Endothelial cell of umbilical vein (primary cell): Measurements from ENCODE around the gene LRRC73. TPM values are rescaled to one million over a fixed set of nuclear protein-coding genes. Genes with fewer than 3 reads are reported as not detected.

Experiments used
- BruUV-seq: library from RNA; stranded (reverse); fragments of 400-500 nt; replicated peaks from 2 replicates; lab custom pipeline; 2021; lab: Mats Ljungman, UMichigan
- CTCF ChIA-PET: fragments of 300-600, 350-600 bp; sonication (Branson Sonifier 250); formaldehyde crosslinking; loops from one replicate; lab custom pipeline; 2021; ENCODE audit warnings: antibody characterized with exemption, inconsistent platforms; lab: Charles Lee
- POLR2A ChIA-PET: fragments of 300-600, 350-600 bp; sonication (Branson Sonifier 250); formaldehyde crosslinking; loops from one replicate; lab custom pipeline; 2021; ENCODE audit warnings: antibody characterized with exemption, inconsistent platforms; lab: Charles Lee
- DNase-seq: peaks from one replicate; pipeline ENCODE4 v3.0.0-alpha.2; 2011; ENCODE audit warnings: low read depth, low spot score
- FAIRE-seq: peaks from 2 replicates; lab custom pipeline; 2011; peaks lifted over from hg19 to GRCh38; lab: Jason Lieb, UNC
- H2AFZ ChIP-seq: 2 replicates; pipeline ENCODE4 v1.6.0; 2012; ENCODE audit warnings: low read depth, low read length, control low read depth, inconsistent platforms
- H3K27ac ChIP-seq: 2 replicates; pipeline ENCODE4 v1.5.1; 2011; ENCODE audit warnings: low read depth, mild to moderate bottlenecking, control low read depth, low read length, moderate library complexity; ENCODE audit not compliant: insufficient read depth
- H3K27me3 ChIP-seq, 2 experiments: 2 replicates each; pipeline versions ENCODE4 v1.6.0 to v1.6.1; 2011; ENCODE audit warnings: low read length in 2 of 2, mixed read lengths in 1 of 2; ENCODE audit not compliant: control insufficient read depth in 2 of 2, insufficient read depth in 2 of 2
- H3K36me3 ChIP-seq, 2 experiments: 2 replicates in 1 of 2; 3 replicates in 1 of 2; pipeline ENCODE4 v1.5.1; 2011; ENCODE audit warnings: low read length in 2 of 2, mild to moderate bottlenecking in 1 of 2, moderate library complexity in 1 of 2; ENCODE audit not compliant: control insufficient read depth in 2 of 2, insufficient read depth in 2 of 2; ENCODE audit errors: extremely low read depth in 1 of 2
- H3K4me1 ChIP-seq: 3 replicates; pipeline ENCODE4 v1.5.1; 2011; ENCODE audit warnings: mild to moderate bottlenecking, low read length; ENCODE audit not compliant: control insufficient read depth, insufficient read depth; ENCODE audit errors: extremely low read depth
- H3K4me2 ChIP-seq: 2 replicates; pipeline ENCODE4 v1.6.1; 2011; ENCODE audit warnings: low read length, control low read depth, mixed read lengths; ENCODE audit not compliant: insufficient read depth
- H3K4me3 ChIP-seq, 3 experiments: fragments of 200-600 bp in 1 of 3; sonication (generic), shearing (Covaris generic) in 1 of 3; replicated peaks in 1 of 3; 2 replicates each; pipeline ENCODE4 v1.5.1; 2011 to 2016; ENCODE audit warnings: control low read depth in 3 of 3, low read length in 3 of 3, mild to moderate bottlenecking in 2 of 3, inconsistent platforms in 1 of 3, low read depth in 1 of 3, moderate library complexity in 1 of 3; ENCODE audit not compliant: insufficient read depth in 1 of 3
- H3K79me2 ChIP-seq: 2 replicates; pipeline ENCODE4 v1.6.0; 2012; ENCODE audit warnings: low read length, inconsistent platforms; ENCODE audit not compliant: control insufficient read depth, insufficient read depth
- H3K9ac ChIP-seq: replicated peaks from 2 replicates; pipeline ENCODE3; 2011; ENCODE audit warnings: low read length, control low read depth; ENCODE audit not compliant: insufficient read depth; ENCODE audit errors: extremely low read depth
- H3K9me1 ChIP-seq: replicated peaks from 3 replicates; pipeline ENCODE4 v1.6.0; 2011; ENCODE audit warnings: mild to moderate bottlenecking, low read length; ENCODE audit not compliant: control insufficient read depth, insufficient read depth; ENCODE audit errors: extremely low read depth
- H3K9me3 ChIP-seq: replicated peaks from 2 replicates; pipeline ENCODE4 v1.5.1; 2012; ENCODE audit warnings: low read length, inconsistent platforms; ENCODE audit not compliant: control insufficient read depth, insufficient read depth
- H4K20me1 ChIP-seq: replicated peaks from 2 replicates; pipeline ENCODE3; 2011; ENCODE audit warnings: mild to moderate bottlenecking, low read length; ENCODE audit not compliant: control insufficient read depth, insufficient read depth; ENCODE audit errors: extremely low read depth
- CTCF ChIP-seq, 2 donors: IDR thresholded peaks; 1 replicate in 1 of 2; 2 replicates in 1 of 2; pipeline ENCODE4 v1.5.1; 2011; ENCODE audit warnings: low read length in 2 of 2, mild to moderate bottlenecking in 2 of 2, moderate library complexity in 2 of 2, control low read depth in 1 of 2, inconsistent platforms in 1 of 2, low read depth in 1 of 2; ENCODE audit not compliant: insufficient read depth in 1 of 2; ENCODE audit errors: extremely low read depth in 1 of 2
- EZH2 ChIP-seq: IDR thresholded peaks from 2 replicates; pipeline ENCODE4 v1.6.1; 2012; ENCODE audit warnings: borderline replicate concordance, low read depth, mild to moderate bottlenecking, moderate library complexity, low read length, inconsistent platforms; ENCODE audit not compliant: severe bottlenecking
- FOS ChIP-seq: IDR thresholded peaks from 2 replicates; pipeline ENCODE4 v1.6.1; 2011; ENCODE audit warnings: mild to moderate bottlenecking, low read length, moderate library complexity, borderline replicate concordance; ENCODE audit not compliant: insufficient read depth
- GATA2 ChIP-seq: IDR thresholded peaks from 2 replicates; pipeline ENCODE4 v1.7.0; 2011; ENCODE audit warnings: low read depth, mild to moderate bottlenecking, moderate library complexity, mixed read lengths, low read length; ENCODE audit not compliant: insufficient read length, insufficient read depth
- JUN ChIP-seq: IDR thresholded peaks from 2 replicates; pipeline ENCODE4 v1.6.1; 2011; ENCODE audit warnings: borderline replicate concordance, low read depth; ENCODE audit not compliant: insufficient read length, insufficient read depth
- MAX ChIP-seq: IDR thresholded peaks from 2 replicates; pipeline ENCODE4 v1.6.1; 2011; ENCODE audit not compliant: insufficient read depth, insufficient read length
- MYC ChIP-seq: IDR thresholded peaks from one replicate; pipeline ENCODE4 v1.6.1; 2011; ENCODE audit warnings: mild to moderate bottlenecking, low read depth, low read length
- POLR2A ChIP-seq: IDR thresholded peaks from 2 replicates; pipeline ENCODE4 v1.6.1; 2012; ENCODE audit warnings: low read depth, mild to moderate bottlenecking, control low read depth, low read length
- POLR2AphosphoS5 ChIP-seq: IDR thresholded peaks from 2 replicates; pipeline ENCODE4 v1.6.1; 2012; ENCODE audit warnings: low read depth, mild to moderate bottlenecking, control low read depth, low read length, moderate library complexity; ENCODE audit not compliant: insufficient read depth
- dilution Hi-C: fragments of 300-500 bp; cut with MboI; formaldehyde crosslinking; loops from one replicate; pipeline ENCODE4 v1.15.0; 2019; ENCODE audit warnings: low sequenced_read_pairs; ENCODE audit not compliant: extremely low pct_ligation_motif_present
- intact Hi-C: fragments of 100-400 bp; cut with micrococcal nuclease; formaldehyde crosslinking; loops from one replicate; pipeline ENCODE4 v1.10.0; 2022
- polyA plus RNA-seq, 4 experiments: library from polyadenylated mRNA; depleted of rRNA in 3 of 4; stranded (reverse) in 3 of 4; unstranded in 1 of 4; fragments of >200 nt; gene quantifications; 2 replicates each; pipeline versions ENCODE4 v1.2.1 to v1.2.3, GENCODE V29; 2011 to 2012; ENCODE audit warnings: missing spikeins in 1 of 4
- total RNA-seq: library from RNA; stranded (reverse); gene quantifications from 2 replicates; pipeline ENCODE4 v1.2.3, GENCODE V29; 2021

Gene LRRC73
- total and polyA plus RNA-seq, 2 donors (not counting 3 experiments of a cell fraction or from before 2014, with no cell fraction given), result 0.11 to 0.58 TPM

- no peaks in the 10 kb centered on the region for H3K9me1 ChIP-seq
- dilution Hi-C loops, result no loop called here
- ChIA-PET POLR2A (no interaction called here), CTCF (interaction anchor here (0.7 to 1.5 kb wide), 4 partner anchors 13 to 35 kb away, joined by 3 to 8 read pairs (median 4); no protein-coding TSS in a partner anchor)
- no peaks in the 10 kb centered on the region for H3K79me2 ChIP-seq
- no peaks in the 10 kb centered on the region for H3K9me3 ChIP-seq
- no peaks in the 10 kb centered on the region for H3K4me1 ChIP-seq
- no peak overlapping the region for H2AFZ ChIP-seq
- H3K9ac ChIP-seq, result no peak overlapping the region
- H3K4me3 ChIP-seq, result no peak overlapping the region
- intact Hi-C loops, result no loop called here
- FAIRE-seq (no peak), DNase-seq (no peak)
- H3K27ac ChIP-seq, result no peak overlapping the region
- no peak for TF ChIP-seq CTCF (IDR thresholded peaks at IDR 0.05; ENCODE audit: extremely low read depth in 1 of 2, insufficient read depth in 1 of 2, low read depth in 1 of 2, low read length in 2 of 2)
- TF ChIP-seq GATA2, result no peak
- no peak for TF ChIP-seq JUN
- no peak for TF ChIP-seq POLR2AphosphoS5
- TF ChIP-seq POLR2A, result no peak
- no peak for TF ChIP-seq EZH2
- TF ChIP-seq MYC, result no peak
- TF ChIP-seq FOS, result no peak
- TF ChIP-seq MAX, result no peak
- H3K27me3 ChIP-seq, result peaks cover 8% of the 10 kb centered on the region in 2 experiments
- no peaks in the 10 kb centered on the region for H4K20me1 ChIP-seq
- no peaks in the 10 kb centered on the region for H3K36me3 ChIP-seq
- H3K4me2 ChIP-seq, result no peak overlapping the region
- no TSS peak for BruUV-seq
Observed at GRCh38 chr6:43471399-43471798, 38.7 kb downstream of the LRRC73 start.
